GM19395 (cell line): Measurements from ENCODE around the gene ZNF609.
"Not testable (repeated sequence)": the region's sequence is repeated elsewhere in the genome, so short reads cannot be mapped to it uniquely, and the experiment has no call there.

Experiments used
- ATAC-seq: cut with Tn5 transposase; IDR thresholded peaks from one replicate; pipeline ENCODE4 v1.9.1; 2021; ENCODE audit warnings: mild to moderate bottlenecking, moderate library complexity; ENCODE audit not compliant: unreplicated experiment

The ZNF609 gene

DNA sequence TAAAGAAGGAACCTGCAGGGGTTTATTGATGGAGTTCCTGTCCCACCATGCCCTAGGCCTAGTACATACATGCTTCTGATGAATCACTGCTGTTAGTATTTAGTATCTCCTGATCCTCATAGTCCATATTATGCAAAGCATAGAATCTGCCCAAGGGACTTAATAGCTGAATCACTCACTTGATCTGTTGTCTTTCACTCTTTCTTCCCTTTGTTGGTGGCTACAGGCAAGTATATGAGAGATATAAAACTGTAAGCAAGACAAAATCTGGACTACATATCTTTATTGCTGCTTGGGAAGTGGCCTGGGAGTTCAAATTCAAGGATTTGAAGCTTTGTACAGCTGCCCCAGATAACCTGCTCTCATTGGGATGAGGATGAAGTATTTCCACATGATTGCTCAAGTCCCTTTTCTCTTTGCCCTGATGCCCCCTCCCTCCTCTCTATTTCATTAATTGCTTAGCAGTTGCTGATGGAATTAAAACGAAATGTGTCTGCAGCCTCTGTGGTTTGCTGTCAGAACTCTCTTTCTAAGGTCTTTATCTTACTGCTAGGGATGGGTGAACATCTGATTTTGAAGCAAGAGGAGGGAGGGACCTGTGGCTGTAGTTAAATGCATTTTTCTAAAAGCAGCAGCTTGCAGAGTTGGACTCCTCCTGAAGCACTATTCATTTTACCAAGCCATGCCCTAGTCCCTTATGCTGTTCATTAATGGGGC lies 114.1 kb downstream of the ZNF609 start:
- ATAC-seq = no peak

DNA sequence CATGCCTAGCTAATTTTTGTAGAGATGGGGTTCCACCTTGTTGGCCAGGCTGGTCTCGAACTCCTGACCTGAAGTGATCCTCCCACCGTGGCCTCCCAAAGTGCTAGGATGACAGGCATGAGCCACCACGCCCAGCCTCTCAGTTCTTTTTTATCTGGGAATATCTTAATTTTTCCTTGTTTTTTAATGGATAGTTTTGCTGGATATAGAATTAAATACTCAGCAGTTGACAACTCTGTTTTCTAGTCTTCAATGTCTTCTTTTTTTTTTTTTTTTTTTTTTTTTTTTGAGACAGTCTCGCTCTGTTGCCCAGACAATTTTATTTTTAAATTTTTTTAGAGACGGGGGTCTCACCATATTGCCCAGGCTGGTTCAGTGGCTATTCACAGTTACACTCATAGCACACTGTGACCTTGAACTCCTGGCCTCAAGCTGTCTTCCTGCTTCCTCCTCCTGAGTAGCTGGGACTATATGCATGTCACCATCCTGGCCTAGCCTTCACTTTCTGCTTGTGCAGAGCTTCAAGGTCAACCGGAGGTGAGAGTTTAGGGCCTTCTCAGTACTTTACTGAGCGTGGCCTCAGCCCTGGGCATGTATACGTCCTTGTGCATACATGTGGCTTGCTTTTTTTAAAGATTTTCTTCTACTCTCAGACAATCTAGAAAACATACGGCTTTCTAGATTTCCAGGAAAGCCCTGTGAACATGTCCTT lies 120.5 kb downstream of the ZNF609 start:
- ATAC-seq = no peak

DNA sequence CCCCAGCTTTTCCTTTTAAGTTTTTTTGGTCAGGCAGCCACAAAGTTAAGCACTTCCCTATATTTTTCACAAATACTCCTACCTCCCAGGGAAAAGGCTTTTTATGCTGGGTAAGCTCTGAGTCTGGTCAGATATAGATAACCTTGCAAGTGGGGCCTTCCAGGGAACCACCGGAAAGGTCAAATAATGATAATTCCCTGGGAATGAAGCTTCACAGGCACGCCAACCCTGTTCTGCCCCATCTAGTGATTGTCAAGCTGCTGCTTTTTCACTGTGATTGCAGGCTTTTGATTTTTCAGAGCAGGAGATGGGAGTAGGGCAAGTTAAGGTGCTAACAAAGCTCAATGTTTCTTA lies 121.0 kb downstream of the ZNF609 start:
- ATAC-seq = no peak

DNA sequence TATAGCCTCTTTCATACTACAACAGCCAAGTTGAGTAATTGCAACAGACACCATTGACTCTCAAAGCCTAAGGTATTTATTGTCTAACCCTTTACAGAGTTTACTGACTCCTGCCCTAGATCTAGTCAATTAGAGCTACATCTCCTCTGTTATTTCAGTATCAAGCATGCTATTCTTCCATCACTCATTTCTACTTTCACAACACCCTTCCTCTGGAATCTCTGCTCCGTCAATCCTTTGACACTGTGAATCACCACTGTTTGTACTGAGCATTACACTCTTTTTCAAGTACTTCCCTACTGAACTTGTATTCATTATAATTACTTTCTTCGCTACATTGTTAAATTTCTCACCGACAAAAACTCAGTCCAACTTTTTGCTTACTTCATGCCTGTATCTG lies 121.8 kb downstream of the ZNF609 start:
- no peak for ATAC-seq

DNA sequence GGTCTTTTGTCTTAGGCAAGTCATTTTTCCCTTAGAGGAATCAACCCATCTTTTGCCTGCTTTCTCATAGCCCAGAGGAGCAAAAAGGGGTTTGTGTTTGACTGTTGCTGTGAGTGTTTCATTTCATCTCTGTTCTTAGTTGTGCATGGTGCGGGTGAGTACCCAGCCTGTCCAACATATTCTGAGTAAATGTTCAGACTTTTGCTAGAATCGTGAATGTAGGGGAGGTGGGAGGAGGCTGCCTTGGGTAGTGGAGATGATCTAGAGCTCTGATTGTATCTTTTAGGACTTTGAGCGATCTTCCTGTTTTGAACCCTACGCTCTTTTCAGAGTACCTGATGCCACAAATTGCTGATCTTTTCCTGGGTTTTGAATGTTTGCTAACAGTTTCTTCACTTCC lies 123.1 kb downstream of the ZNF609 start:
- ATAC-seq = no peak

DNA sequence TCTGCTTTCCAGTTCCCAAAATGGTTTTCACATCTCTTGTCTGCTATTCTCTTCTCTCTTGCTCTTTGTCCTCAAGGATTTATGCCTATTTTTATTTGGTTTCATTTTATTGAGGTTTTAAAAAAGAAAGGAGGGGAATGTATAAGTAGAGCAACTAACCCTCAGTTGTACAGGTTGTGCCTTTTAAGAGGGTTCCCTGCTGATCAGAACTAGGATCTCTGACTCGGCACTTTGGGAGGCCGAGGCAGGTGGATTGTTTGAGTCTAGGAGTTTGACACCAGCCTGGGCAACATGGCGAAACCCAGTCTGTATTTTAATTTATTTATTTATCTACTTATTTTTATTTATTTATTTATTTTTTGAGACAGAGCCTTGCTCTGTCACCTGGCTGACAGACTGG lies 123.6 kb downstream of the ZNF609 start:
- no peak for ATAC-seq

DNA sequence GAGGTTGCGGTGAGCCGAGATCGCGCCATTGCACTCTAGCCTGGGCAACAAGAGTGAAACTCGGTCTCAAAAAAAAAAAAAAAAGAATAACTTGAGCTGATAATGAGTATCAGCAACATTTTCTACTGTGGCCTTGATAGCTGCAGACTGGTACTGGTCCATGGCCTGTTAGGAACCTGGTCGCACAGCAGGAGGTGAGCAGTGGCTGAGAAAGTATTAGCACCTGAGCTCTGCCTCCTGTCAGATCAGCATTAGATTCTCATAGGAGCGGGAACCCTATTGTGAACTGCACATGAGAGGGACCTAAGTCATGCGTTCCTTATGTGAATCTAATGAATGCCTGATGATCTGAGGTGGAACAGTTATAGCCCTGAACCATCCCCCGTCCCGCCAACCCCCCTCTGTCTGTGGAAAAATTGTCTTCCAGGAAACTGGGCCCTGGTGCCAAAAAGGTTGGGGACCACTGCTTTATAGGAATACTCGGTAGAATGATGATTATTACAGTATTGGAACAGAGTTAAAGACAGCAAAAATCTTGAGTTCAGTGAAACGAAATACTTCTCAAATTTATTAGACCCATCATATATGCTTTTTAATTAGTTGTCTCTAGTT lies 126.0 kb downstream of the ZNF609 start:
- ATAC-seq = no peak

DNA sequence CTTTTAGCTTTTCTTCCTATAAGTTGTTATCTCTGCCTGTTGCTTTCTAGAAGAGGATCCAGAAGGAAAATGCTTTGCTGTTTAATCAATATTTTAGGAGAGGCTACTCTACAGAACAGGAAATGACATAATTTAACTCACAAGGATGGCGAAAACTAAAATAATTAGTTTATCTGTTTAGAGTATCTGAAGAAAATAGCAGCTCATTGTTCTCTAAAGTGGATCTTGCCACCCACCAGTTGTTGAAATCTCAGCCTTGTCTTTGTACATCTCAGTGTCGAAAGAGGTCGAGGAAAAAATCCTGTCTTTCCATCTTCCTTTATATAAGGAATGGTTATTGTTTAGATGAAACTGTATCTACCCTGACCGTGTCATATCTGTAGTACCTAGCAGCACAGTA lies 126.6 kb downstream of the ZNF609 start:
- ATAC-seq = no peak

DNA sequence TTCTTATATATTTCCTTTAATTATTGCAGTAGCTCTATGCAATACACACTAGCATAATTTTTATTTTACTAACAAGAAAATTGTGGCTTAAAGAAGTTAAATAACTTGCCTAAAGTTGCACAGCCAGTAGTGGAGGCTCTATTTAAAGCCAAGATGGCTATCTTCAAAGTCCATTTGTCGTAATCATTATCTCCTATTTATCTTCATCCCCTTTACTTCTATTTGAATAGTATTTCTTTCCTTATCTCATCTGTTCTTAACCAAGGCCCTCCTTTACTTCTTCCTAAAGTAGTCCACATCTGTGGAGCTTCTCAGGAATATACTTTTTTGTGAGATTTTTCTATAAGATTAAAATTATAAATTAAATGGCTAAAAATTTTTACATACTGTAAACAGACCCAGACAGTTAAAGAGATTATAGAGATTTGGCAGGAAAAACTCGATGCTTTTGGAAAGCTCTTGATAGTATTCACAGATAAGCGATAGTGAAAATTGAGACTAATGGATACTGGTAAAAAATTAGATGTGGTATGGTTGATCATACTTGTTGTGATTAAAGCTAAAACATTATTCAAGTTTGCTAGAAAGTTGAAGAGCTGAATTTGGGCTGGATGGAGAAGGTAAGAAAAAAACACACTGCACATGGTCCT lies 129.2 kb downstream of the ZNF609 start:
- no peak for ATAC-seq

DNA sequence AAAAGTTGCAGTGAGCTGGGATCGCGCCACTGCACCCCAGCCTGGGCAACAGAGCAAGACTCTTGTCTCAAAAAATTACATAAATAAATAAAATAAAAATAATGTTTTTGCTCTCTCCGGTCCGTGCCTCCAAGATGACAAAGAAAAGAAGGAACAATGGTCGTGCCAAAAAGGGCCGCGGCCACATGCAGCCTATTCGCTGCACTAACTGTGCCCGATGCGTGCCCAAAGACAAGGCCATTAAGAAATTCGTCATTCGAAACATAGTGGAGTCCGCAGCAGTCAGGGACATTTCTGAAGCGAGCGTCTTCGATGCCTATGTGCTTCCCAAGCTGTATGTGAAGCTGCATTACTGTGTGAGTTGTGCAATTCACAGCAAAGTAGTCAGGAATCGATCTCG lies 132.5 kb downstream of the ZNF609 start:
- ATAC-seq = not testable (repeated sequence)

DNA sequence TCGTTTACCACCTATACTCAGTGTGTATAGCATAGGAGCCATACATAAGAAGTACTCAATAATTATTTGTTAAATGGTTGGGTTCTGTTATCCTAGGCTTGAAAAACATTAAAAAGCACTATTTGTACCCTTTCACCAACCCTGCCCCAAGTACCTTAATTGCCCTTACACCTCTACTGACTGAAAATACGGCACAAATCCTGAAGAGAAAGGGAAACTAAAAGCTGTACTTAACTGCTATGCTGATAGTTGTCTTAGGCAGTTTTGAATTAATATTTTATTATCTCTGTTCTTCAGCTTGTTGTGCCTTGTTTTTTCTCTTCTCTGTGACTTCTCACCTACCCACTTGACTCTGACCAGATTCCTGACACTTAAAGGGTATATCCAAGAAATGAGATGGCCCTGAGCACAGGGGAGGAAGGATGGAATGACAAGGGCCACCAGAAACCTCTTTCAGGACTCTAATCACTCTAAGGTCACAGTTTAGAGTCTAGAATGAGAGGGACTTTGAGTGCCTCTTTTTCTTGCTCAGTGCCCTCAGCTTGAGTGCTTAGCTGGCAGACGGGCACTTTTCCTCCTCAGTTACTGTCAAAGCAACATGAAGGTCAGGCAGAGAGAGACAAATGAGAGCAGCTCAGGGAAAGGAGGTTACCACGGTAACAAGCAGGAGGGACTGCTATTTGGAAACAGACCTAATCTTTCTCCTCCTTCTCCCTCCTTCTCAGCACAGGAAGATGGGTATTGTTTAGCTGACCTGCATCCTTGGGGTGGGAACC lies 136.5 kb downstream of the ZNF609 start:
- peak; percentile 71 for ATAC-seq

DNA sequence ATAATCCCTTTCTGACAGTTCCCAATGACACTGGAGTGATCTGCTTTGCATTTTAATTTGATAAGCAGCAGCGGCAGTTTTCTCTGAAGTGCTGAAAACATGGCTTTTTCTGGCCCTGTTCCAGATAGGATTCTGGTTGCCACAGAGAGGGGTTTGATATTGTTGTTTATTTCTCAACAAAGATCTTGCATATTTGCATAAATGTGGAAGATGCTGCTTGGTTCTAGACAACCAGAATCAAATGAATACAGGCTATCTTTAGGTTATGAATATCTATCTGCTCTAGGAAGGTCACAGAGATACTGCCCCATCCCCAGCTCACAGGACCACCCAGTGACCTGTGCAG lies 137.1 kb downstream of the ZNF609 start:
- ATAC-seq = no peak

DNA sequence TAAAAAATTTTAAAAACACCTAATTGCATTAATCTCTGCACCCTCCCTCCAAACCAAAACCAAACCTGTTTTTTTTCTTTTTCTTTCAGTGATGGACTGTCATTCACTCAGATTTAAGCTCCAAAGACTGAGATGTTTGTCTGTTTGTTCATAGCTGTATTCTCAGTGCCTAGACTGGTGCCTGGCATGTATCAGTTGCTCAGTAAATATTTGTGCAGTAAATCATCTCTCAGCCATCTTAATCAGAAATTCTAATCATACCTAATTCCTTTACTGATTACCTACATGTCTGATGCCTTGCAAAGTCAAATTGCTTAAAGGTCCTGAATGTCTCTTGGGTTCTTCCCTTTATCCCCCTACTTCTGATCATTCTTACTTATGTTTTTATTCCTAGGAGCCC lies 138.8 kb downstream of the ZNF609 start:
- no peak for ATAC-seq

DNA sequence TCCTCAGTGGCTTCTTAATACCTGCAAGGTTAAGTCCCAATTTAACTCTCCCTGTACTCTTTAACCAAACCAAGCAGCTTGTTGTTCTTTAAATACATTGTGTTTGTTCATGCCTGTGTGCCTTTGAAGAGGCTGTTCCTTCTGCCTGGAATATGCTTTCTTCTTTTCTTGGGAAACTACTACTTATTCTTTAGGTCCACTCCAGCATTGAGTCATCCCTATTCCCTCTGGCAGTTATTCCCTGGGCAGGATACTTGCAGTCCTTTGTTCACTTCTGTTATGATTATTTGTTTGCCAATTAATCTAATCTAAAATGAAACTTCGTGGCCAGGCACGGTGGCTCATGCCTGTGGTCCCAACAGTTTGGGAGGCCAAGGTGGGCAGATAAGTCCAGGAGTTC lies 139.3 kb downstream of the ZNF609 start:
- no peak for ATAC-seq

DNA sequence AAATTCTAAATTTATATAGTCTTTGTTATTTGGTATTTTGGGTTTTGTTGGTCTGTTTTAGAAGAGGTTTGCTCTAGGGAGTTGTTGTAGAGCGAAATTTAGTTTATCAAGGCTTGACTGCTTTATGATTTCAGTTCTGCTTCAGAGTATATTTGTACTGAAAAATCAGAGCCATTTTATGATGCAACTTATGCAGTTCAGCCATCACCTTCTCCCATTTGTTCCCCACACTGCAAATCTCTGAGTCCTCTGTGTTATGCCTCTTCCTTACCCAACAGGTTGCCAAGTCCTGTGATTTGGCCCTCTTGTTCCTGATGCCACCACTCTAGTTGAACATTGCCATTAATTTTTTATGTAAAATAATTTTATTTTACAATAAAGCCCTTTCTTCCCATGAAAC lies 140.4 kb downstream of the ZNF609 start:
- no peak for ATAC-seq

DNA sequence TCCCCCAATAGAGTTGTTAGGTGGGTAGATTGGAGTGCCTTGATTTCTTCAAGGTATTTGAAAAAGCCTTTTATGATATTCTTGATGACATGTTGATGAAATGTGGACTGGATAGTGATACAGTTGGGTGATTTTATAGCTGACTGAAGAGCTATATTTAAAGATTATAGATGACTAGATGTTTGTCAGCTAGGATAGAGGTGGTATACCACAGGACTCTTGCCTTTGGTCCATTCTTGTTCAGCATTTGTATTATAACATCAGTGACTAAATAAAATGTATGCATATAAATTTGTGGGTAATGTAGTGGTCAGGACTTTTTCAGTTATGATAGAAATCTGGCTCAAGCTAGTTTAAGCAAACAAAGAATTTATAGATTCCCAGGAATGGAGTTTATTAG lies 143.9 kb downstream of the ZNF609 start:
- ATAC-seq = no peak

DNA sequence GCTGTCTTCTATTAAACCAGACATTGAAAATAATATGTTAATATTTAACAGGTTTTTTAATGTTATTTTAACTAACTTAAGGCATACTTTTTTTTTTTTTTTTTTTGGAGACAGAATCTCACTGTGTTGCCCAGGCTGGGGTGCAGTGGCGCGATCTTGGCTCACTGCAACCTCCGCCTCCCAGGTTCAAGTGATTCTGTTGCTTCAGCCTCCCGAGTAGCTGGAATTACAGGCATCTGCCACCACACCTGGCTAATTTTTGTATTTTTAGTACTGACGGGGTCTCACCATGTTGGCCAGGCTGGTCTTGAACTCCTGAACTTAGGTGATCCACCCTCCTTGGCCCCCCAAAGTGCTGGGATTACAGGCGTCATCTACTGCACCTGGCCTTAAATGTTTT lies 147.0 kb downstream of the ZNF609 start:
- not testable (repeated sequence) for ATAC-seq

DNA sequence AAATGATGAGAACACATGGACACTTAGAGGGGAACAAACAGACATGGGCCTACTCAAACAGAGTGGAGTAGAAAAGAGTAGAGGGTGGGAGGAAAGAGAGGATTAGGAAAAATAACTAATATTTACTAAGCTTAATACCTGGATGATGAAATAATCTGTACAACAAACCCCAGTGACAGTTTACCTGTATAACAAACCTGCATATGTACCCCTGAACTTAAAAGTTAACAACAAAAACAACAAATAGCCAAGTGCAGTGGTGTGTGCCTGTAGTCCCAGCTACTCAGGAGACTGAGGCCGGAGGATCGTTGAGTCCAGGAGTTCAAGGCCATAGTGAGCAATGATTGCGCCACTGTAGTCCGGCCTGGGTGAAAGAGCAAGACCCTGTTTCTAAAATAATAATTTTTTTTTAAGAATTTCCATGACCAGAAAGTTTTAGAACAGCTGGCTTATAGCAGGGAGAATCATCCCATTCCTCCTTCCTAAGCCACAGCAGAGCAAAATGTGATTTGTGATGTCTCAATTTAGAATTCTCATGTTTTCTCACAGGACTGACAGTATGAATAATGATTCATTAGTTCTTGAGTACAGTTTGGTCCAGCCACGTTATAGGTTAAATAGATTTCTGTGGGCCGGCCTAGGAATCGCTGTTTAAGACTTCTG lies 150.0 kb downstream of the ZNF609 start:
- no peak for ATAC-seq

DNA sequence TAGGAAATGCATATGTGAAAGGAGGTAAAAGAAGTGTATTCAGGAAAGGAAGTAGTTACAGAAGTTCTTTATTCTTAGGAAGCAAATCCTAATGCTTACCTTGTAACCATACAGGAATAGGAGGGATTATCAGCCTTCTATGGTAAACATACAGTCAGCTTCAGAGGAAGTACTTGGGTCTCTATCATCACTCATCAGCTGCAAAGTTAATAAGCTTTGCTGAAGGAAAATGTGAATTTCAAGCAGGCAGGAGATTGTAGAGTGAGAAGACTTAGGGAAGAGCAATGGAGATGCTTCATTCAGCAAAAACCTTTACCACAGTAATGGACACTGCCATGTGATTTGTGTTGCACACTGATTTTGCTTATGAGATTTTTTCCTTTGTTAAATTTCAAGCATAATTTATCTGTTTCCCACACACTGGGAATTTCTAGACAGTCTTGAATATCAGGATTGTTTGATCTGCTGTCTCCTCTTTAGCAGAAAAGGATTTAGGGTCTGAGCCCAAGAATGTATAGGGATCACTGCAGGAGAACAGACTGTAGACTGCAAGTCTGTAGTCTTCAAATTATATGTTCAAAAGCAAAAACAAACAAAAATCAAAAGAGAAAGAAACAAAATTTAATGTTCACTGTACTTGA lies 150.8 kb downstream of the ZNF609 start:
- ATAC-seq = no peak

DNA sequence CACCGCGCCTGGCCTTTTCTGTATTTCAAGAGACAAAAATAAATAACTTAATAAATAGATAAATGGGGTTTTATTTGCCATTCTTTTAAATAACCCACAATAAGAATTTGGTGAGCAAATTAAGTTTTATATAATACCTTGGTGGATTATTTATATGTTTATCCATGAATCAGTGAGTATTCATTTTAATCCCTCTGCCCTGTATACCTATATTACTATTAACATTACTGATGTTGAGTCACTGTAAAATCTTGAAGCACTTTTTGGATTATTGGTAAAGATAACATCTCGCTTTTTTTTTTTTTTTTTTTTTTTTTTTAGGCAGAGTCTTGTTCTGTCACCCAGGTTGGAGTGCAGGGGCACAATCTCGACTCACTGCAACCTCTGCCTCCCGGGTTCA lies 154.1 kb downstream of the ZNF609 start:
- no peak for ATAC-seq
